AG04450 (cell line): ENCODE results near the gene GFAP. TPM values are rescaled to one million over a fixed set of nuclear protein-coding genes. Genes with fewer than 3 reads are reported as not detected.
A peak's percentile ranks its signal among the peaks of the same experiment; 100 is the strongest.
"Not testable (repeated sequence)": the region's sequence is repeated elsewhere in the genome, so short reads cannot be mapped to it uniquely, and the experiment has no call there.

ENCODE experiments used
- CTCF ChIA-PET: fragments of 300-600, 350-600 bp; formaldehyde crosslinking; extraction: SDS; loops from one replicate; lab custom pipeline; 2022; ENCODE audit warnings: antibody characterized with exemption, inconsistent platforms; lab: Charles Lee
- POLR2A ChIA-PET: fragments of 350-600 bp; formaldehyde crosslinking; extraction: SDS; loops from one replicate; lab custom pipeline; 2021; ENCODE audit warnings: antibody characterized with exemption, inconsistent platforms; lab: Yijun Ruan, JAX
- DNase-seq: peaks from one replicate; pipeline ENCODE4 v3.0.0-alpha.2; 2011; ENCODE audit warnings: low read depth, low spot score
- H3K27ac ChIP-seq: one replicate; pipeline ENCODE4 v1.5.1; 2012; ENCODE audit warnings: low read depth, low read length, control low read depth
- H3K27me3 ChIP-seq: one replicate; pipeline ENCODE4 v1.6.0; 2012; ENCODE audit warnings: low read length; ENCODE audit not compliant: control insufficient read depth, insufficient read depth
- H3K4me3 ChIP-seq: 2 replicates; pipeline ENCODE4 v1.5.1; 2011; ENCODE audit warnings: mild to moderate bottlenecking, low read depth, low read length, control low read depth
- H3K9me3 ChIP-seq: 2 replicates; pipeline ENCODE4 v1.5.1; 2012; ENCODE audit warnings: low read length; ENCODE audit not compliant: control insufficient read depth, insufficient read depth
- CTCF ChIP-seq: IDR thresholded peaks from 2 replicates; pipeline ENCODE4 v1.5.1; 2011; ENCODE audit warnings: low read depth, low read length, control low read depth, inconsistent platforms
- polyA plus RNA-seq: library from polyadenylated mRNA; depleted of rRNA; stranded (reverse); fragments of >200 nt; gene quantifications from 2 replicates; pipeline ENCODE4 v1.2.3, GENCODE V29; 2011

GFAP gene
- polyA plus RNA-seq, 1 experiment: 0.40 TPM

- H3K4me3 ChIP-seq: peak within 1 kb of the TSS; percentile 92
Observed at GRCh38 chr17:44947461-44948314, 32.4 kb upstream of the GFAP start, which contains the start of gene KIF18B. Gene KIF18B (minus strand): TSS chr17:44947773. CDS start chr17:44936344, 11,429 bp downstream.

GRCh38 chr17:44945652-44946051, 30.4 kb upstream of the GFAP start:
- H3K4me3 ChIP-seq, H3K9me3 ChIP-seq, H3K27me3 ChIP-seq, POLR2A ChIA-PET, H3K27ac ChIP-seq, DNase-seq: not testable (repeated sequence)
- CTCF ChIA-PET: interaction anchor here (1.1 kb wide), 1 partner anchor 28 kb away, joined by 3 read pairs; no protein-coding TSS in a partner anchor

More at GRCh38 chr17:44947461-44948314, 32.4 kb upstream of the GFAP start, which contains the start of gene KIF18B:
- peak; percentile 77 for DNase-seq
- ChIA-PET CTCF (interaction anchor here (1.0 kb wide), 1 partner anchor 188 kb away, joined by 5 read pairs; the partner anchor contains the start of gene ACBD4), POLR2A (interaction anchor here (0.6 kb wide), 1 partner anchor 55 kb away, joined by 5 read pairs; no protein-coding TSS in a partner anchor)
- Histone ChIP-seq H3K27me3 (no peaks in the 10 kb centered on the region), H3K9me3 (no peaks in the 10 kb centered on the region; the same call in 1 of the 2 replicates), H3K27ac (peak within 1 kb of the TSS; percentile 47)
- no peak for TF ChIP-seq CTCF

GRCh38 chr17:44942456-44942855, 27.2 kb upstream of the GFAP start:
- no peak for TF ChIP-seq CTCF
- H3K9me3 ChIP-seq: peaks cover 8% of the 10 kb centered on the region
- POLR2A ChIA-PET: no interaction called here
- no peak overlapping the region for H3K4me3 ChIP-seq
- CTCF ChIA-PET: interaction anchor here (0.8 kb wide), 1 partner anchor 193 kb away, joined by 3 read pairs; the partner anchor contains the start of gene ACBD4
- H3K27ac ChIP-seq: no peak overlapping the region
- no peaks in the 10 kb centered on the region for H3K27me3 ChIP-seq
- no peak for DNase-seq

- TF ChIP-seq CTCF: no peak
- Histone ChIP-seq H3K4me3 (no peak overlapping the region), H3K27me3 (no peaks in the 10 kb centered on the region), H3K9me3 (peaks cover 8% of the 10 kb centered on the region), H3K27ac (no peak overlapping the region)
- ChIA-PET CTCF (interaction anchor here (0.5 to 0.8 kb wide), 3 partner anchors 21 to 194 kb away, joined by 3 read pairs; partner anchors contain the start of gene ACBD4), POLR2A (no interaction called here)
- no peak for DNase-seq
Observed at GRCh38 chr17:44941712-44942331, 26.5 kb upstream of the GFAP start.

GRCh38 chr17:44940768-44941167, 25.5 kb upstream of the GFAP start:
- ChIA-PET POLR2A (no interaction called here), CTCF (interaction anchor here (0.8 to 2.3 kb wide), 2 partner anchors 21 to 62 kb away, joined by 3 to 9 read pairs; no protein-coding TSS in a partner anchor)
- Histone ChIP-seq H3K27me3 (no peaks in the 10 kb centered on the region), H3K4me3 (no peak overlapping the region), H3K9me3 (peaks cover 8% of the 10 kb centered on the region), H3K27ac (no peak overlapping the region)
- no peak for TF ChIP-seq CTCF
- no peak for DNase-seq
